Suppressor macrophage (primary cell): ENCODE measurements around the gene HOOK2.
A peak's percentile ranks its signal among the peaks of the same experiment; 100 is the strongest.
"Not testable (repeated sequence)": the region's sequence is repeated elsewhere in the genome, so short reads cannot be mapped to it uniquely, and the experiment has no call there.

Source experiments
- DNase-seq, 4 experiments: peaks; one replicate each; pipeline ENCODE4 v3.0.0-alpha.2; 2020 to 2022

The HOOK2 gene

DNA sequence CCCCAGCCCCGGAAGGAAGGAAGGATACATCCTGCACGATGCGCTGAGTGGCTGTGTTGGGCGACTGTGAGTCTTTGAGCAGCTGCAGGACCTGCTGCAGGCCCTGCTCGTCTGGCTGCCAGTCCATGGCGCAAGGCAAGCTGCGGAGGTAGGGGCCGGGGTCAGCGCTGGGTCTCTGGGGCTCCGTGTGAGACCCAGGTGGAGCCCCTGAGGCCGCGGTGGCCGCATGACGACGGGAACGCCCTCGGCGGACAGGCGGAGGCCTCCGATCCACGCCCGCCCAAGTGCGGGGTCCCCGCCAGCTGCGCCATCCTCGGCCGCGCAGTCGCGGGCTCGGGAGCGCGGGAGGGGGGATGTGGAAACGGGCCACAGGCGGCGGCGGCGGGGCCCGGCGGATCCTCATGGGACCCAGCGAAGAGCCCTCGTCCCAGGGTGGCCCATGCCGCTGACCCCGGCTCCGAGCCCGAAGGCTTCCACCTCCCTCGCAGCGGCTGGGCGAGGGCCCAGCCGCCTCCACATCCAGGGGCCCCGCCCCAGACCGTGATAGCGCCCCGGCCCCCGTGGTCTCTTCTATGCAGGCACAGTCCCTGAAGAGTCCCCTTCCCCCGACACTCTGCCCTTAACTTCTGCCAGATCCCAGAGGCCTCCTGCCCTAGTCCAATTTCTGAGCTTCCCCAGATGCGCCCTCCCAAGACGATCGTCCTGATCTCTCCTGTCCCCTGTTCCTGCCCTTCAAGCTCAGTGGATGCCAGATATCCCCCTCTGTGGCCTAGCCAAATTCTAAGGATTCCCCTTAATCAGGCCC, 54.3 kb downstream of the HOOK2 start:
- DNase-seq = peak in 2 of 4 experiments; percentile 17 to 39

DNA sequence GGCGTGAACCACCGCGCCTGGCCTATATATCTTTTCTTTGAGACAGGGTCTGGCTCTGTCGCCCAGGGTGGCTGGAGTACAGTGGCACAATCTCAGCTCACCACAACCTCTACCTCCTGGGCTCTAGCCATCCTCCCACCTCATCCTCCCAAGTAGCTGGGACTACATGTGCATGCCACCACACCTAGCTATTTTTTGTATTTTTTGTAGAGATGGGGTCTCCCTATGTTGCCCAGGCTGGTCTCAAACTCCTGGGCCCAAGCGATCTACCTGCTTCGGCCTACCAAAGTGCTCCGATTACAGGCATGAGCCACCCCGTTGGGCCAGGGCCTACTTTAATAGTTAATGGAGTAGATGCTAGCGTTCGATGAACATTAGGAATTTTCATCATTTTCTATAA, 55.1 kb downstream of the HOOK2 start:
- DNase-seq = no peak

DNA sequence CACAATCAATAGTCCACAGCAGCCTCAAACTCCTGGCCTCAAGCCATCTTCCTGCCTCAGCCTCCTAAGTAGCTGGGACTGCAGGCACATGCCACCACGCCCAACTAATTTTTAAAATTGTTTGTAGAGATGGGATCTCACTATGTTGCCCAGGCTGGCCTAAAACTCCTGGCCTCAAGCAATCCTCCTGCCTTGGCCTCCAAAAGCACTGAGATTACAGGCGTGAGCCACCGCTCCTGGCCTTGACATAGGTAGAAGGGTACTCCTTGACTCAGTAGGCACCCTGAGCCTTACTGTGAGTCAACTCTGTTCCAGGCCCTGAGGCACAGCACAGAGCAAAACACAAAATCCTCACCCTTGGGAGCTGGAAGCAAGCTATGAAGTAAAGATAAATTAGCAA, 59.4 kb downstream of the HOOK2 start:
- DNase-seq = no peak

DNA sequence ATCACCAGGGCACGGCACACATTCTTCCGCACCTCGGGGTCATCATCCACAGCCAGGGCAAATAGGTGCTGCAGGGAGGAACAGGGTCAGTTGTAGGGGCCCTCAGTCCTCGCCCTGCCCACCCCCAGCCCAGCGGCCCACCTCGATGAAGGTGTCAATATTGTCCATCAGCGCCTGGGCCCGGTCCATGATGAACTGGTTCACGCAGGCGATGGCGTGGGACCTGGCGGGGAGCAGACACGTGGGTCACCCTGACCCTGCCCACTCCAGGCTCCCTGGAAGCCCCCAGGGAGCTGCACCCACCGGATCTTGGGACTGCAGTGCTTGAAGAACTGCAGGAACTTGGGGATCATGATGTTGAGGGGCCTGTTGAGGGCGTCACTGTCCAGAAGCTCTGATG, 60.2 kb downstream of the HOOK2 start:
- DNase-seq = no peak

DNA sequence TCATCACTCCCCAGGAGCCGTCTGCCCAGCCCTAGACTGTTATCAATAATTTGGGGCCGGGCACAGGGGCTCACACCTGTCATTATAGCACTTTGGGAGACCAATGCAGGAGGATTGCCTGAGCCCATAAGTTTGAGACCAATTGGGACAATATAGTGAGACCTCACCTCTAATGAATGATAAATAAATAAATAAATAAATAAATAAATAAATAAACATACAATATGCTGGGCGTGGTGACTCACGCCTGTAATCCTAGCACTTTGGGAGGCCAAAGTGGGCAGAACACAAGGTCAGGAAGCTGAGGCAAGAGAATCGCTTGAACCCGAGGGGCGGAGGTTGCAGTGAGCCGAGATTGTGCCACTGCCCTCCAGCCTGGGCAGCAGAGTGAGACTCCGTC, 62.0 kb downstream of the HOOK2 start:
- DNase-seq = not testable (repeated sequence)
